Activated CD4-positive, alpha-beta T cell treated with anti-CD3 and anti-CD28 coated beads for 1 hour (primary cell): ENCODE data around the gene PPFIBP1.
A peak's percentile ranks its signal among the peaks of the same experiment; 100 is the strongest.

Source experiments
- DNase-seq: peaks from one replicate; pipeline ENCODE4 v3.0.0-alpha.2; 2020

Gene PPFIBP1

GRCh38 chr12:27523642-27524493 is at the start of gene PPFIBP1:
Gene PPFIBP1 (plus strand): TSS chr12:27524206. CDS start chr12:27633397, 109,191 bp downstream.
- peak; percentile 97 for DNase-seq

- no peak for DNase-seq
Measured at GRCh38 chr12:27474344-27474743, 49.7 kb upstream of the PPFIBP1 start.

GRCh38 chr12:27477049-27477448 is 47.0 kb upstream of the PPFIBP1 start:
- DNase-seq: no peak

GRCh38 chr12:27478949-27479348 is 45.1 kb upstream of the PPFIBP1 start:
- DNase-seq: no peak

GRCh38 chr12:27480016-27480415 is 44.0 kb upstream of the PPFIBP1 start:
- DNase-seq: no peak

GRCh38 chr12:27486961-27487360 is 37.0 kb upstream of the PPFIBP1 start:
- no peak for DNase-seq

GRCh38 chr12:27488479-27488878 is 35.5 kb upstream of the PPFIBP1 start:
- no peak for DNase-seq

GRCh38 chr12:27491226-27491625 is 32.8 kb upstream of the PPFIBP1 start:
- DNase-seq: no peak

- DNase-seq: no peak
Measured at GRCh38 chr12:27493260-27493940, 30.6 kb upstream of the PPFIBP1 start.

GRCh38 chr12:27497446-27497845 is 26.6 kb upstream of the PPFIBP1 start:
- DNase-seq: no peak

- DNase-seq: no peak
Measured at GRCh38 chr12:27498149-27498548, 25.9 kb upstream of the PPFIBP1 start.

- DNase-seq: no peak
Measured at GRCh38 chr12:27498761-27499160, 25.2 kb upstream of the PPFIBP1 start.

GRCh38 chr12:27499377-27499776 is 24.6 kb upstream of the PPFIBP1 start:
- DNase-seq: no peak

- no peak for DNase-seq
Measured at GRCh38 chr12:27500546-27500945, 23.5 kb upstream of the PPFIBP1 start.

- DNase-seq: no peak
Measured at GRCh38 chr12:27502021-27502435, 22.0 kb upstream of the PPFIBP1 start.

- no peak for DNase-seq
Measured at GRCh38 chr12:27504507-27504906, 19.5 kb upstream of the PPFIBP1 start.

- DNase-seq: no peak
Measured at GRCh38 chr12:27505109-27505508, 18.9 kb upstream of the PPFIBP1 start.

GRCh38 chr12:27505761-27506160 is 18.2 kb upstream of the PPFIBP1 start:
- DNase-seq: no peak

- DNase-seq: no peak
Measured at GRCh38 chr12:27506645-27507189, 17.3 kb upstream of the PPFIBP1 start.

GRCh38 chr12:27508736-27509431 is 15.1 kb upstream of the PPFIBP1 start:
- no peak for DNase-seq

- no peak for DNase-seq
Measured at GRCh38 chr12:27511031-27511722, 12.8 kb upstream of the PPFIBP1 start.

GRCh38 chr12:27511723-27512045 is 12.3 kb upstream of the PPFIBP1 start:
- no peak for DNase-seq
